ENCODE measurements around the gene SCYL2.

GRCh38 chr12:100329800-100330199 lies 62.8 kb downstream of the SCYL2 start:
- TF ChIP-seq JUNB (IDR thresholded peaks at IDR 0.05; ENCODE audit: unreplicated experiment) (no peak), CTCF (conservative IDR thresholded peaks at IDR 0.05; ENCODE audit: low read depth in 2 of 2) (no peak), POLR2AphosphoS5 (IDR thresholded peaks at IDR 0.05; ENCODE audit: low read depth) (no peak), EZH2 (IDR thresholded peaks at IDR 0.05; ENCODE audit: low read depth, unreplicated experiment) (no peak), EZH2phosphoT487 (IDR thresholded peaks at IDR 0.05; ENCODE audit: unreplicated experiment) (no peak), REST (IDR thresholded peaks at IDR 0.05; ENCODE audit: unreplicated experiment) (no peak), CREB1 (CRISPR knock-in tag; IDR thresholded peaks at IDR 0.05; ENCODE audit: low read depth) (no peak), NANOG (IDR thresholded peaks at IDR 0.05; ENCODE audit: borderline replicate concordance) (no peak)

Data from GM23338 (cell line).